Measurements from ENCODE around the gene OR3A2. TPM values are rescaled to one million over a fixed set of nuclear protein-coding genes. Genes with fewer than 3 reads are reported as not detected.

OR3A2 gene
- total RNA-seq, 1 experiment from 2014 or later, result not detected

- no peaks in the 10 kb centered on the region for H3K9me3 ChIP-seq (ENCODE audit: control insufficient read depth in 1 of 2, insufficient read depth in 1 of 2, low read depth in 1 of 2, low read length in 2 of 2)
- no peak overlapping the region for H3K4me2 ChIP-seq (ENCODE audit: low read length)
- POLR2A ChIA-PET, result no interaction called here
- no TSS peak for BruUV-seq (replicated peaks)
- CTCF ChIA-PET, result no interaction called here
- no peak overlapping the region for H3K27ac ChIP-seq (ENCODE audit: low read depth, low read length)
- H3K9ac ChIP-seq (ENCODE audit: low read length), result no peak overlapping the region
- H3K9me2 ChIP-seq (ENCODE audit: insufficient read depth), result no peaks in the 10 kb centered on the region
- H3K4me3 ChIP-seq (replicated peaks in 1 of 2; ENCODE audit: low read depth in 1 of 2, low read length in 2 of 2), result no peak overlapping the region
- no peak for ATAC-seq
- no peak for DNase-seq (ENCODE audit: low read depth, low spot score)
- H3K79me2 ChIP-seq (ENCODE audit: insufficient read depth, low read length), result no peaks in the 10 kb centered on the region
- intact Hi-C loops (cut with micrococcal nuclease), result no loop called here
- H4K20me1 ChIP-seq (ENCODE audit: insufficient read depth), result no peaks in the 10 kb centered on the region
- no peak overlapping the region for H2AFZ ChIP-seq (ENCODE audit: low read depth, low read length, poor library complexity, severe bottlenecking)
- peaks cover 46% of the 10 kb centered on the region for H3K27me3 ChIP-seq (ENCODE audit: insufficient read depth, low read length)
- TF ChIP-seq EZH2phosphoT487 (IDR thresholded peaks at IDR 0.05; ENCODE audit: borderline replicate concordance) (no peak), POLR2A (IDR thresholded peaks at IDR 0.05; ENCODE audit: borderline replicate concordance, extremely low read depth, insufficient read depth, insufficient read length) (no peak), REST (IDR thresholded peaks at IDR 0.05; ENCODE audit: low read depth) (no peak), EGR1 (IDR thresholded peaks at IDR 0.05; ENCODE audit: low read depth) (no peak), JUND (IDR thresholded peaks at IDR 0.05) (no peak), CBX3 (IDR thresholded peaks at IDR 0.05; ENCODE audit: low read depth) (no peak), ZNF274 (IDR thresholded peaks at IDR 0.05; ENCODE audit: low read depth, low read length) (no peak), TCF7L2 (IDR thresholded peaks at IDR 0.05; ENCODE audit: borderline replicate concordance, extremely low read depth, insufficient read depth, insufficient read length) (no peak), CEBPB (IDR thresholded peaks at IDR 0.05; ENCODE audit: low read depth) (no peak), ELF1 (IDR thresholded peaks at IDR 0.05; ENCODE audit: borderline replicate concordance, low read depth) (no peak)
- TF ChIP-seq, protein P1, sequence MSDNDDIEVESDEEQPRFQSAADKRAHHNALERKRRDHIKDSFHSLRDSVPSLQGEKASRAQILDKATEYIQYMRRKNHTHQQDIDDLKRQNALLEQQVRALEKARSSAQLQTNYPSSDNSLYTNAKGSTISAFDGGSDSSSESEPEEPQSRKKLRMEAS (IDR thresholded peaks at IDR 0.05), result no peak
- RAD21 ChIA-PET (ENCODE audit: low non-redundant PET in 1 of 2, low total read pairs in 2 of 2, uncharacterized antibody in 2 of 2, unreplicated experiment in 2 of 2), result no interaction called here
- H3K4me1 ChIP-seq (ENCODE audit: control insufficient read depth in 1 of 2, insufficient read depth in 2 of 2, low read length in 2 of 2), result no peaks in the 10 kb centered on the region
- no peaks in the 10 kb centered on the region for H3K36me3 ChIP-seq (ENCODE audit: control insufficient read depth in 1 of 2, insufficient read depth in 2 of 2, low read length in 2 of 2)
Observed at GRCh38 chr17:3316836-3317235, 69.3 kb downstream of the OR3A2 start.

Data from HCT116 (cell line).